Activated naive CD8-positive, alpha-beta T cell treated with anti-CD3 and anti-CD28 coated beads, Interleukin-2, amount 50 U/mL, for 24 hours (primary cell): Measurements from ENCODE around the gene LRMDA.

Experiments used
- ATAC-seq: fragments of 150-1000 bp; cut with Tn5 transposase; one replicate; pipeline ENCODE4 v1.10.0; 2021
- DNase-seq: peaks from one replicate; pipeline ENCODE4 v3.0.0; 2021
- H3K27ac Mint-ChIP-seq: one replicate; pipeline ENCODE4 v1.8.0; 2021; ENCODE audit warnings: mild to moderate bottlenecking, mixed read lengths
- H3K27me3 Mint-ChIP-seq: one replicate; pipeline ENCODE4 v1.8.0; 2021; ENCODE audit warnings: mixed read lengths
- H3K36me3 Mint-ChIP-seq: one replicate; pipeline ENCODE4 v1.8.0; 2021; ENCODE audit warnings: low read depth, mixed read lengths
- H3K4me1 Mint-ChIP-seq: one replicate; pipeline ENCODE4 v1.8.0; 2021; ENCODE audit warnings: mixed read lengths
- H3K4me3 Mint-ChIP-seq: one replicate; pipeline ENCODE4 v1.8.0; 2021; ENCODE audit warnings: mild to moderate bottlenecking, moderate library complexity, mixed read lengths
- H3K9me3 Mint-ChIP-seq: one replicate; pipeline ENCODE4 v1.8.0; 2021; ENCODE audit warnings: mixed read lengths

Gene LRMDA

GRCh38 chr10:76111986-76112825 is 680.8 kb downstream of the LRMDA start:
- DNase-seq (no peak), ATAC-seq (no peak)
- Mint-ChIP-seq H3K27me3 (peaks cover 2% of the 10 kb centered on the region), H3K4me3 (no peak overlapping the region), H3K9me3 (no peaks in the 10 kb centered on the region), H3K36me3 (no peaks in the 10 kb centered on the region), H3K27ac (no peak overlapping the region), H3K4me1 (no peaks in the 10 kb centered on the region)

GRCh38 chr10:76112826-76113150 is 681.4 kb downstream of the LRMDA start:
- H3K27me3 Mint-ChIP-seq = peaks cover 2% of the 10 kb centered on the region
- DNase-seq (no peak), ATAC-seq (no peak)
- H3K4me1 Mint-ChIP-seq = no peaks in the 10 kb centered on the region
- no peak overlapping the region for H3K27ac Mint-ChIP-seq
- no peaks in the 10 kb centered on the region for H3K9me3 Mint-ChIP-seq
- no peaks in the 10 kb centered on the region for H3K36me3 Mint-ChIP-seq
- no peak overlapping the region for H3K4me3 Mint-ChIP-seq

GRCh38 chr10:76113952-76114351 is 682.5 kb downstream of the LRMDA start:
- Mint-ChIP-seq H3K4me1 (no peaks in the 10 kb centered on the region), H3K36me3 (no peaks in the 10 kb centered on the region), H3K27me3 (peaks cover 2% of the 10 kb centered on the region), H3K27ac (no peak overlapping the region), H3K9me3 (no peaks in the 10 kb centered on the region), H3K4me3 (no peak overlapping the region)
- DNase-seq = no peak
- no peak for ATAC-seq

- no peaks in the 10 kb centered on the region for H3K9me3 Mint-ChIP-seq
- H3K4me3 Mint-ChIP-seq = no peak overlapping the region
- H3K36me3 Mint-ChIP-seq = no peaks in the 10 kb centered on the region
- H3K27me3 Mint-ChIP-seq = peaks cover 2% of the 10 kb centered on the region
- DNase-seq (no peak), ATAC-seq (no peak)
- no peaks in the 10 kb centered on the region for H3K4me1 Mint-ChIP-seq
- no peak overlapping the region for H3K27ac Mint-ChIP-seq
Observed at GRCh38 chr10:76114581-76115001, 683.2 kb downstream of the LRMDA start.

- ATAC-seq (no peak), DNase-seq (no peak)
- Mint-ChIP-seq H3K4me3 (no peak overlapping the region), H3K27me3 (peaks cover 2% of the 10 kb centered on the region), H3K27ac (no peak overlapping the region), H3K9me3 (no peaks in the 10 kb centered on the region), H3K4me1 (no peaks in the 10 kb centered on the region), H3K36me3 (no peaks in the 10 kb centered on the region)
Observed at GRCh38 chr10:76115131-76115470, 683.7 kb downstream of the LRMDA start.

- H3K4me3 Mint-ChIP-seq = no peak overlapping the region
- H3K36me3 Mint-ChIP-seq = no peaks in the 10 kb centered on the region
- no peaks in the 10 kb centered on the region for H3K9me3 Mint-ChIP-seq
- H3K27ac Mint-ChIP-seq = no peak overlapping the region
- H3K4me1 Mint-ChIP-seq = no peaks in the 10 kb centered on the region
- peaks cover 2% of the 10 kb centered on the region for H3K27me3 Mint-ChIP-seq
- ATAC-seq = no peak
- no peak for DNase-seq
Observed at GRCh38 chr10:76115471-76116155, 684.2 kb downstream of the LRMDA start.

GRCh38 chr10:76116523-76116922 is 685.1 kb downstream of the LRMDA start:
- no peaks in the 10 kb centered on the region for H3K36me3 Mint-ChIP-seq
- H3K27me3 Mint-ChIP-seq = peaks cover 2% of the 10 kb centered on the region
- H3K4me3 Mint-ChIP-seq = no peak overlapping the region
- no peak for ATAC-seq
- no peaks in the 10 kb centered on the region for H3K4me1 Mint-ChIP-seq
- peaks cover 4% of the 10 kb centered on the region for H3K9me3 Mint-ChIP-seq
- H3K27ac Mint-ChIP-seq = no peak overlapping the region
- no peak for DNase-seq

GRCh38 chr10:76117949-76118348 is 686.5 kb downstream of the LRMDA start:
- Mint-ChIP-seq H3K4me3 (no peak overlapping the region), H3K36me3 (no peaks in the 10 kb centered on the region), H3K27me3 (peaks cover 2% of the 10 kb centered on the region), H3K4me1 (no peaks in the 10 kb centered on the region), H3K9me3 (peaks cover 4% of the 10 kb centered on the region), H3K27ac (no peak overlapping the region)
- DNase-seq (no peak), ATAC-seq (no peak)

GRCh38 chr10:76119036-76119435 is 687.6 kb downstream of the LRMDA start:
- no peaks in the 10 kb centered on the region for H3K4me1 Mint-ChIP-seq
- DNase-seq (no peak), ATAC-seq (no peak)
- no peaks in the 10 kb centered on the region for H3K36me3 Mint-ChIP-seq
- no peak overlapping the region for H3K27ac Mint-ChIP-seq
- peaks cover 2% of the 10 kb centered on the region for H3K27me3 Mint-ChIP-seq
- H3K9me3 Mint-ChIP-seq = peaks cover 4% of the 10 kb centered on the region
- H3K4me3 Mint-ChIP-seq = no peak overlapping the region

- DNase-seq (no peak), ATAC-seq (no peak)
- H3K4me1 Mint-ChIP-seq = no peaks in the 10 kb centered on the region
- no peak overlapping the region for H3K27ac Mint-ChIP-seq
- H3K4me3 Mint-ChIP-seq = no peak overlapping the region
- peaks cover 4% of the 10 kb centered on the region for H3K9me3 Mint-ChIP-seq
- no peaks in the 10 kb centered on the region for H3K36me3 Mint-ChIP-seq
- peaks cover 2% of the 10 kb centered on the region for H3K27me3 Mint-ChIP-seq
Observed at GRCh38 chr10:76119515-76119914, 688.1 kb downstream of the LRMDA start.

GRCh38 chr10:76122056-76122455 is 690.6 kb downstream of the LRMDA start:
- Mint-ChIP-seq H3K27me3 (no peaks in the 10 kb centered on the region), H3K27ac (no peak overlapping the region), H3K4me3 (no peak overlapping the region), H3K4me1 (no peaks in the 10 kb centered on the region), H3K36me3 (no peaks in the 10 kb centered on the region), H3K9me3 (peaks cover 4% of the 10 kb centered on the region)
- DNase-seq (no peak), ATAC-seq (no peak)

GRCh38 chr10:76124280-76124679 is 692.9 kb downstream of the LRMDA start:
- DNase-seq (no peak), ATAC-seq (no peak)
- H3K4me3 Mint-ChIP-seq = no peak overlapping the region
- H3K27me3 Mint-ChIP-seq = peaks cover 3% of the 10 kb centered on the region
- H3K27ac Mint-ChIP-seq = no peak overlapping the region
- H3K9me3 Mint-ChIP-seq = peaks cover 4% of the 10 kb centered on the region
- no peaks in the 10 kb centered on the region for H3K36me3 Mint-ChIP-seq
- no peaks in the 10 kb centered on the region for H3K4me1 Mint-ChIP-seq

- no peak for ATAC-seq
- DNase-seq = no peak
Observed at GRCh38 chr10:76125900-76126299, 694.5 kb downstream of the LRMDA start.

GRCh38 chr10:76126607-76127527 is 695.4 kb downstream of the LRMDA start:
- ATAC-seq = no peak
- Mint-ChIP-seq H3K27me3 (peaks cover 3% of the 10 kb centered on the region), H3K4me1 (no peaks in the 10 kb centered on the region), H3K4me3 (no peak overlapping the region), H3K27ac (no peak overlapping the region), H3K36me3 (no peaks in the 10 kb centered on the region), H3K9me3 (no peaks in the 10 kb centered on the region)
- DNase-seq = no peak

More at GRCh38 chr10:76125900-76126299, 694.5 kb downstream of the LRMDA start:
- no peak overlapping the region for H3K27ac Mint-ChIP-seq
- H3K9me3 Mint-ChIP-seq = peaks cover 3% of the 10 kb centered on the region
- H3K4me3 Mint-ChIP-seq = no peak overlapping the region
- peaks cover 3% of the 10 kb centered on the region for H3K27me3 Mint-ChIP-seq
- H3K36me3 Mint-ChIP-seq = no peaks in the 10 kb centered on the region
- no peaks in the 10 kb centered on the region for H3K4me1 Mint-ChIP-seq
